Myometrial cell (primary cell): Measurements from ENCODE around the gene CTU2. TPM values are rescaled to one million over a fixed set of nuclear protein-coding genes. Genes with fewer than 3 reads are reported as not detected.

ENCODE experiments used
- total RNA-seq: library from RNA; depleted of rRNA; stranded (reverse); fragments of >200 nt; gene quantifications from 2 replicates; pipeline ENCODE4 v1.2.3, GENCODE V29; 2015

The CTU2 gene
- total RNA-seq: 21.9 and 25.0 TPM in 2 replicates

DNA sequence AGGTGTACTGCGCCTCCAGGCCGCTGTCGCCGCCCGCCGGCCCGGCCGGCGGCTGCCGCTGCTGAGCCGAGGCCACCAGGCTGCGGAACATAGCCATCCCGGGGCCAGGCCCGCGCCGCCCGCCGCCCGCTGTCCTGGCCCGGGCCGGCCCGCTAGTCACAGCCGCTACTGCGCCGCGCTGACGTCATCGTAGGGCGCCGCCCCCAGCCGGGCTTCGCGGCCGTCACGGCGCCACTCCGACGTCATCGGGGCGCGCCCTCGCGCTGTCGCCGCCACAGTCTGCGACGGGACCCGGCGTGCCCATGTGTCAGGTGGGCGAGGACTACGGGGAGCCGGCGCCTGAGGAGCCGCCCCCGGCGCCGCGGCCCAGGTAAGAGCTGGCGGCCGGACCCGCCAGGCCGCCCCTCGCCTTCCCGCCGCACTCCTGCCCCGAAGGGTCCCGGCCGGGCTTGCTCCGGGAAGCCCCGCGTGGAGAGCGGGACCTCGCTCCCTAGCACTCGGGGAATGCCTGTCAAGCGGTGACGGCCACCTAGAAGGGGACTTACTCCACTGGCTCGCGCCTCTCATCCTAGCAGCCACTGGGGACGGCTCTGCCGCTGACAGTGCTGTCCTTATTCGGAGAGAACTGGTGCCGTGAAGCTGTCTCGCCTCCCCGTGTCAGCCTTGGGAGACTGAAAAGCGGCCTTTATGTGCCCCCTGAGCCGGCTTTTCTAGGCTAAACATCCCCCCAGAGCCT is at the start of gene CTU2, which contains the start of gene RNF166:
CTU2 (plus strand) TSS at position 275 of the 736 bp plus-strand sequence; CDS start at position 303, 28 bp downstream.
RNF166 (minus strand) TSS at position 180 of the 736 bp plus-strand sequence; CDS start at position 97, 83 bp downstream.

GRCh38 chr16:88662843-88663606 is 43.3 kb upstream of the CTU2 start, which contains the start of gene MVD:
Gene MVD (minus strand): TSS chr16:88663091. CDS start chr16:88663080, 11 bp downstream.

GRCh38 chr16:88686439-88687253 is 19.7 kb upstream of the CTU2 start, which contains the start of gene SNAI3:
Gene SNAI3 (minus strand): TSS chr16:88686507. CDS start chr16:88686406, 101 bp downstream.

Other genes with a start within 250 kb of the CTU2 start
- gene ZC3H18, start 136.1 kb upstream of the CTU2 start, total RNA-seq: 9.4 and 11.2 TPM in 2 replicates
- gene IL17C, start 67.9 kb upstream of the CTU2 start, total RNA-seq: 1.4 TPM in 1 of 2 replicates, not detected in the other
- 321 and 495 TPM in 2 replicates for gene CYBA, start 55.5 kb upstream of the CTU2 start, total RNA-seq
- gene MVD, start 43.4 kb upstream of the CTU2 start, total RNA-seq: 255 and 295 TPM in 2 replicates
- gene SNAI3, start 20.0 kb upstream of the CTU2 start, total RNA-seq: not detected in 2 replicates
- 26.5 and 30.1 TPM in 2 replicates for gene RNF166, start 95 bp upstream of the CTU2 start, total RNA-seq
- gene PIEZO1, start 78.7 kb downstream of the CTU2 start, total RNA-seq: 205 and 248 TPM in 2 replicates
- 18.6 and 29.4 TPM in 2 replicates for gene CDT1, start 97.3 kb downstream of the CTU2 start, total RNA-seq
- gene APRT, start 105.4 kb downstream of the CTU2 start, total RNA-seq: 158 and 223 TPM in 2 replicates
- gene GALNS, start 150.4 kb downstream of the CTU2 start, total RNA-seq: 25.9 and 26.2 TPM in 2 replicates
- gene TRAPPC2L, start 150.6 kb downstream of the CTU2 start, total RNA-seq: 54.2 and 56.4 TPM in 2 replicates
- gene PABPN1L, start 160.2 kb downstream of the CTU2 start, total RNA-seq: not detected in 2 replicates